ENCODE data around the gene FOXN4. TPM values are rescaled to one million over a fixed set of nuclear protein-coding genes. Genes with fewer than 3 reads are reported as not detected.

FOXN4 gene
- total RNA-seq, 1 donor from 2014 or later, result not detected

DNA sequence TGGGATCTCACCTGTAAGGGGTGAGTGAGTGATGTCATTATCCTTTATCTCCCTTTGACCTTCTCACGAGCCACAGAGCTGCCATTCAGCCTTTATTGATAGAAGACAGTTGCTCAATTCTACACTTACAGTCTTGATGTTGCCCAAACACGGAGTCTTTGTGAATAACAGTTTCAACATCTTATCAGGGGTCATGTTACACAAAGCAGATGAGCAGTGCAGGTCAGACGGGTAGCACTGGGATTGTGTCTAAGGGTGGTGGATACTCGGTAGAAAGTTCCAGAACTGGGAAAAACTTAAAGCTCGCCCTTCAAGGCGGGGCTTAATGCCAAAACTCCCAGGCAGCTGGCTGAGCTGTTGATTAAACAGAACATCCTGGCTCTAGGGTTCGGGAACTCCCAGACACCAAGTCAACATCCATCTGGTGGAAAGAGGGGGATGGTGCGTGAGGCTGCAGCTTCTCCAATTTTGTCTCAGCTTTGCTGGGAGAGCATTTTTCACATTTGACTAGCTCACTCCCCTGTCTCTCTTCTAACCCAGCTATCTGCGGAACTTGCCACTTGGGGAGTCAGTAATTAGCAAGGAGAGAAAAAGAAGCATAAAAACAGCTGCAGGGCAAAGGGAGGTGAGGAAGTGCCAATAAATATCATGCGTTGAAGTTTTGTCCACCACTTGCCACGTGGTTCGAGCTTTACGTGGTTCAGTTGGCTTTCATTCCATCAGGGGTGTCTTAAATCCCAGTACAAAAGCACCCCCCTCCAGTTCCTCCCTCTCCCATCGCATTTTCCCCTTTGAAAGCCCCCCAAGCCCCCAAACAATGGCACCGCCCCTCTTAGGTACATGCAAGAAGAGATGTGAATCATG is 31.0 kb downstream of the FOXN4 start:
- DNase-seq (ENCODE audit: low read depth), result peak; percentile 18
- TF ChIP-seq, protein P1, sequence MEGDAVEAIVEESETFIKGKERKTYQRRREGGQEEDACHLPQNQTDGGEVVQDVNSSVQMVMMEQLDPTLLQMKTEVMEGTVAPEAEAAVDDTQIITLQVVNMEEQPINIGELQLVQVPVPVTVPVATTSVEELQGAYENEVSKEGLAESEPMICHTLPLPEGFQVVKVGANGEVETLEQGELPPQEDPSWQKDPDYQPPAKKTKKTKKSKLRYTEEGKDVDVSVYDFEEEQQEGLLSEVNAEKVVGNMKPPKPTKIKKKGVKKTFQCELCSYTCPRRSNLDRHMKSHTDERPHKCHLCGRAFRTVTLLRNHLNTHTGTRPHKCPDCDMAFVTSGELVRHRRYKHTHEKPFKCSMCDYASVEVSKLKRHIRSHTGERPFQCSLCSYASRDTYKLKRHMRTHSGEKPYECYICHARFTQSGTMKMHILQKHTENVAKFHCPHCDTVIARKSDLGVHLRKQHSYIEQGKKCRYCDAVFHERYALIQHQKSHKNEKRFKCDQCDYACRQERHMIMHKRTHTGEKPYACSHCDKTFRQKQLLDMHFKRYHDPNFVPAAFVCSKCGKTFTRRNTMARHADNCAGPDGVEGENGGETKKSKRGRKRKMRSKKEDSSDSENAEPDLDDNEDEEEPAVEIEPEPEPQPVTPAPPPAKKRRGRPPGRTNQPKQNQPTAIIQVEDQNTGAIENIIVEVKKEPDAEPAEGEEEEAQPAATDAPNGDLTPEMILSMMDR (IDR thresholded peaks at IDR 0.05; ENCODE audit: insufficient read depth, low read length, severe bottlenecking), result no peak
- H3K36me3 ChIP-seq (ENCODE audit: control insufficient read depth, insufficient read depth, low read length), result no peaks in the 10 kb centered on the region
- H3K4me3 ChIP-seq (ENCODE audit: low read depth, low read length), result no peak overlapping the region
- no peak for FAIRE-seq
- no peaks in the 10 kb centered on the region for H3K27me3 ChIP-seq (ENCODE audit: control insufficient read depth, insufficient read depth, low read length)

DNA sequence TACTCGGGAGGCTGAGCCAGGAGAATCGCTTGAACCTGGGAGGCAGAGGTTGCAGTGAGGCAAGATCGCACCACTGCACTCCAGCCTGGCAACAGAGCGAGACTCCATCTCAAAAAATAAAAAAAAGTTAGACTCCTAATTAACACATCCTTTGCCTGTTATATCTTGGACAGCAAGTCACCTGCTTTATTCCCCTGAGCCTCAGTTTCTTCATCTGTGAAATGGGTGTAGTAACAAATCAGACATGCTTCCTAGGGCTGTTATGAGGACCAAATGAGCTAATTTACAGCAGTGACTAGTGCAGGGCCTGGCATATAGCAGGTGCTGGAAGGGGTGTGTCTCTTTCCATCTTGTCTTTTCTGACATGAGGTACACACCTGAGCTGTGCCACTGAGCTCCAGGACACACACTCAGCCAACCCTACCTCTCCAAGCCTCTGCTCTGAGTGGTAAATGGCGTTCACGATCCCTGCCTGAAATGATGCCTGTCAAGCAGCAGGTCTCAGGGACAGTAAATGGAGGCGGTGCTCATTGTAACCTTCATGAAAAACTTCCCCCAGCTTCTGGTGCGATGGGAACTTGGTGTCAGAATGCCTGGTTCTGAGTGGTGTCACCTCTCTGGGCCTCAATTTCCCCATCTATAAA is 31.7 kb downstream of the FOXN4 start:
- TF ChIP-seq, protein P1 (IDR thresholded peaks at IDR 0.05; ENCODE audit: insufficient read depth, low read length, severe bottlenecking), result no peak
- H3K36me3 ChIP-seq (ENCODE audit: control insufficient read depth, insufficient read depth, low read length), result no peaks in the 10 kb centered on the region

DNA sequence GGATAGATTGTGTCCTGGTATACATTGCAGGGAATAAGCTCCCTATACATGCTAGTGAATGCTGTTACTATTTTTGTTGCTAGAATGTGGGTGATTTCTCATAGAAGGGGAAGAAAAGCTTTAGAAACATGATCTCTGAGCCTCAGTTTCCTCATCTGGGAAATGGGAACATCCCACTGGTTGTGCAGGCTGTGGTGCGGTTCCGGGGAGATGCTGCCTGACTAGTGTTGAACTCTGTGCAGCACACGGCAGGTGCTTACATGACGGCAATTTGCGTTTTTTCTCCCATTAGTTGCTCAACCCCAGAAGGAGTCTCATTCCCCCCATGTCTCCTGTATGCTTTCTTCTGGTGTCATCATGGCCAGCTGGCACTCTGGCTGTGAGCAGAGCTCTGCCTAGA is 32.9 kb downstream of the FOXN4 start:
- TF ChIP-seq, protein P1 (IDR thresholded peaks at IDR 0.05; ENCODE audit: insufficient read depth, low read length, severe bottlenecking), result no peak
- FAIRE-seq (no peak), DNase-seq (ENCODE audit: low read depth) (no peak)
- Histone ChIP-seq H3K27me3 (ENCODE audit: control insufficient read depth, insufficient read depth, low read length) (no peaks in the 10 kb centered on the region), H3K36me3 (ENCODE audit: control insufficient read depth, insufficient read depth, low read length) (no peaks in the 10 kb centered on the region), H3K4me3 (ENCODE audit: low read depth, low read length) (no peak overlapping the region)

More for the DNA sequence above, 31.7 kb downstream of the FOXN4 start:
- DNase-seq (ENCODE audit: low read depth) (no peak), FAIRE-seq (no peak)
- H3K27me3 ChIP-seq (ENCODE audit: control insufficient read depth, insufficient read depth, low read length), result no peaks in the 10 kb centered on the region
- H3K4me3 ChIP-seq (ENCODE audit: low read depth, low read length), result no peak overlapping the region

DNA sequence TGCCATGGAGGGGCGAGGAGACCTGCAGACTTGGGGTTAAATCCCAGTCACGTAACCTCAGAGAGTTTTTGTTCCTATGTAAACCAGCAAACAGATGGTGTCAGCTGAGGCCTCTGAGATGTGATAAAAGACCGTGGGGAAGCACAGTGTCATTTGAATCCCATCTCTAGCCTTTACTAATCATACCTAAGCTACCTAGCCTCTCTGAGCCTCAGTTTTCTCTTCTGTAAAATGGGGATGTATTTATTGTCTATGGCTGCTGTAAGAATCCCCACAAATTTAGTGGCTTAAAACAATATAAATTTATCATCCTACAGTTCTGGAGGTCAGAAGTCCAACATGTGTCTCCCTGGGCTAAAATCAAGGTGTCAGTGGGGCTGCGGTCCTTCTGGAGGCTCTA is 33.9 kb downstream of the FOXN4 start:
- no peak overlapping the region for H3K4me3 ChIP-seq (ENCODE audit: low read depth, low read length)
- FAIRE-seq (no peak), DNase-seq (ENCODE audit: low read depth) (no peak)
- H3K36me3 ChIP-seq (ENCODE audit: control insufficient read depth, insufficient read depth, low read length), result no peaks in the 10 kb centered on the region
- H3K27me3 ChIP-seq (ENCODE audit: control insufficient read depth, insufficient read depth, low read length), result no peaks in the 10 kb centered on the region
- TF ChIP-seq, protein P1 (IDR thresholded peaks at IDR 0.05; ENCODE audit: insufficient read depth, low read length, severe bottlenecking), result no peak

DNA sequence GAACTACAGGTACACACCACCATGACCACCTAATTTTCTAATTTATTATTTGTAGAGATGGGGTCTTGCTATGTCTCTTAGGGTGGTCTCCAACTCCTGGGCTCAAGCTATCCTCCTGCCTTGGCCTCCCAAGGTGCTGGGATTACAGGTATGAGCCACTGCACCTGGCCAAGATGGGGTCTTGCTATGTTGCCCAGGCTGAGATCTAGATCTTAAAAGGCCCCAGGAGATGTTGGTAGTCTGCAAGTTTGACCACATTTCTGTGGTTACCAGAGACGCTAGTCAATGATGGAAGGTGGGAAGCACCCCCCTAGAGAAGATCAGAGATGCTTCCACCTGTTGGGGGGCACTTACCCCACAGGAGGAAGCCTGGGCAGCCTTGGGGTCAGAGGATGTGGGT is 34.7 kb downstream of the FOXN4 start:
- FAIRE-seq, result no peak
- Histone ChIP-seq H3K36me3 (ENCODE audit: control insufficient read depth, insufficient read depth, low read length) (no peaks in the 10 kb centered on the region), H3K27me3 (ENCODE audit: control insufficient read depth, insufficient read depth, low read length) (no peaks in the 10 kb centered on the region), H3K4me3 (ENCODE audit: low read depth, low read length) (no peak overlapping the region)
- TF ChIP-seq, protein P1 (IDR thresholded peaks at IDR 0.05; ENCODE audit: insufficient read depth, low read length, severe bottlenecking), result no peak
- DNase-seq (ENCODE audit: low read depth), result no peak

Measured in bronchial epithelial cell (primary cell).